ENCODE measurements around the gene EVI5L.
"Not testable (repeated sequence)": the region's sequence is repeated elsewhere in the genome, so short reads cannot be mapped to it uniquely, and the experiment has no call there.

The EVI5L gene

GRCh38 chr19:7829561-7830271 is at the start of gene EVI5L:
TSS of gene EVI5L (plus strand) at chr19:7830218. CDS start at chr19:7846543, 16,325 bp downstream.
- peak; percentile 99 for DNase-seq (ENCODE audit: low spot score)

- DNase-seq (ENCODE audit: low spot score), result no peak
Observed at GRCh38 chr19:7781157-7781556, 48.9 kb upstream of the EVI5L start.

GRCh38 chr19:7783991-7784423 is 46.0 kb upstream of the EVI5L start:
- DNase-seq (ENCODE audit: low spot score), result peak; percentile 34

- DNase-seq (ENCODE audit: low spot score), result no peak
Observed at GRCh38 chr19:7784856-7785255, 45.2 kb upstream of the EVI5L start.

GRCh38 chr19:7787141-7787540 is 42.9 kb upstream of the EVI5L start:
- DNase-seq (ENCODE audit: low spot score), result no peak

GRCh38 chr19:7787602-7788177 is 42.3 kb upstream of the EVI5L start:
- DNase-seq (ENCODE audit: low spot score), result no peak

GRCh38 chr19:7788178-7788932 is 41.7 kb upstream of the EVI5L start:
- no peak for DNase-seq (ENCODE audit: low spot score)

GRCh38 chr19:7788933-7789323 is 41.1 kb upstream of the EVI5L start:
- no peak for DNase-seq (ENCODE audit: low spot score)

GRCh38 chr19:7789447-7789846 is 40.6 kb upstream of the EVI5L start:
- no peak for DNase-seq (ENCODE audit: low spot score)

- DNase-seq (ENCODE audit: low spot score), result no peak
Observed at GRCh38 chr19:7790416-7790815, 39.6 kb upstream of the EVI5L start.

GRCh38 chr19:7792281-7792680 is 37.7 kb upstream of the EVI5L start:
- no peak for DNase-seq (ENCODE audit: low spot score)

GRCh38 chr19:7792701-7793100 is 37.3 kb upstream of the EVI5L start:
- not testable (repeated sequence) for DNase-seq (ENCODE audit: low spot score)

- DNase-seq (ENCODE audit: low spot score), result no peak
Observed at GRCh38 chr19:7793493-7793892, 36.5 kb upstream of the EVI5L start.

- no peak for DNase-seq (ENCODE audit: low spot score)
Observed at GRCh38 chr19:7795555-7796161, 34.4 kb upstream of the EVI5L start.

GRCh38 chr19:7799640-7800355 is 30.2 kb upstream of the EVI5L start:
- DNase-seq (ENCODE audit: low spot score), result peak; percentile 74

- no peak for DNase-seq (ENCODE audit: low spot score)
Observed at GRCh38 chr19:7801020-7801570, 28.9 kb upstream of the EVI5L start.

GRCh38 chr19:7806234-7806633 is 23.8 kb upstream of the EVI5L start:
- no peak for DNase-seq (ENCODE audit: low spot score)

- no peak for DNase-seq (ENCODE audit: low spot score)
Observed at GRCh38 chr19:7806876-7807275, 23.1 kb upstream of the EVI5L start.

- DNase-seq (ENCODE audit: low spot score), result no peak
Observed at GRCh38 chr19:7808108-7808507, 21.9 kb upstream of the EVI5L start.

- no peak for DNase-seq (ENCODE audit: low spot score)
Observed at GRCh38 chr19:7811989-7812388, 18.0 kb upstream of the EVI5L start.

GRCh38 chr19:7815325-7815724 is 14.7 kb upstream of the EVI5L start:
- DNase-seq (ENCODE audit: low spot score), result no peak

- not testable (repeated sequence) for DNase-seq (ENCODE audit: low spot score)
Observed at GRCh38 chr19:7816040-7816439, 14.0 kb upstream of the EVI5L start.
